Activated T-helper 17 cell treated with anti-CD3 and anti-CD28 coated beads, Interleukin-2, amount 50 U/mL, for 72 hours (primary cell): ENCODE data around the gene CUTC. TPM values are rescaled to one million over a fixed set of nuclear protein-coding genes. Genes with fewer than 3 reads are reported as not detected.
A peak's percentile ranks its signal among the peaks of the same experiment; 100 is the strongest.

Experiments used
- ATAC-seq: fragments of 150-1000 bp; cut with Tn5 transposase; replicated peaks from 2 replicates; pipeline ENCODE4 v1.10.0; 2021; ENCODE audit warnings: mild to moderate bottlenecking, moderate library complexity
- H3K27ac Mint-ChIP-seq: one replicate; pipeline ENCODE4 v1.8.0; 2022; ENCODE audit warnings: mixed read lengths
- H3K27me3 Mint-ChIP-seq: one replicate; pipeline ENCODE4 v1.8.0; 2022; ENCODE audit warnings: mixed read lengths
- H3K36me3 Mint-ChIP-seq: one replicate; pipeline ENCODE4 v1.8.0; 2022; ENCODE audit warnings: low read depth, mild to moderate bottlenecking, mixed read lengths
- H3K4me1 Mint-ChIP-seq: one replicate; pipeline ENCODE4 v1.8.0; 2022; ENCODE audit warnings: mixed read lengths
- H3K4me3 Mint-ChIP-seq: one replicate; pipeline ENCODE4 v1.8.0; 2022; ENCODE audit warnings: mild to moderate bottlenecking, mixed read lengths
- H3K9me3 Mint-ChIP-seq: one replicate; pipeline ENCODE4 v1.8.0; 2022; ENCODE audit warnings: mixed read lengths
- total RNA-seq, 2 donors: library from RNA; stranded (reverse); gene quantifications; one replicate each; pipeline ENCODE4 v1.2.3, GENCODE V29; 2022

The CUTC gene
- 10 to 100 TPM; 25.6 to 30.9 TPM for total RNA-seq

- H3K27me3 Mint-ChIP-seq: no peaks in the 10 kb centered on the region
- H3K27ac Mint-ChIP-seq: peak within 1 kb of the TSS; percentile 99
- peaks cover 20% of the 10 kb centered on the region for H3K4me1 Mint-ChIP-seq
- no peaks in the 10 kb centered on the region for H3K9me3 Mint-ChIP-seq
- peak; percentile 96 for ATAC-seq
- peak within 1 kb of the TSS; percentile 100 for H3K4me3 Mint-ChIP-seq
- H3K36me3 Mint-ChIP-seq: peaks cover 67% of the 10 kb centered on the region
Measured at GRCh38 chr10:99732033-99732842, at the start of gene CUTC, which contains the start of gene COX15. TSS of gene CUTC (plus strand) at chr10:99732234. CDS start at chr10:99732349, 115 bp downstream. TSS of gene COX15 (minus strand) at chr10:99732127. CDS start at chr10:99732049, 78 bp downstream.

DNA sequence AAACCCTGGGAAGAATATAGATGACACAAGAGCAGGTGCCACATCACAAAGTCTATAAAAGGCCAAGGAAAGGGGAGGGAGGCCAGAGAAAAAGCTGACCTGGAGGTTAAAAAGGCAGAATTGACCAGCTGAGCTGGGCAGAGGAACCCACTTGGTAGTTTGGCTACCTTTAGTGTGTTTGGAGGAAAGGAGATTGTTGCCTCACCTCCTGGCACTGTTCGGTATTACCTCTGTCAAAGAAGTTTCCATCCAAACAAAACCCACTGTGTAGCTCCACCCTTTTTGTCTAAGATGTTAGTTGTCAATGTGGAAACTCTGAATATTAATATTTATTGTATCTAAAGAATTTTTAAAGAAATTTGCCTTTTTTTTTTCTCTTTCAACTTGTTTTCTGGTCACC lies 49.3 kb upstream of the CUTC start:
- no peak overlapping the region for H3K27ac Mint-ChIP-seq

DNA sequence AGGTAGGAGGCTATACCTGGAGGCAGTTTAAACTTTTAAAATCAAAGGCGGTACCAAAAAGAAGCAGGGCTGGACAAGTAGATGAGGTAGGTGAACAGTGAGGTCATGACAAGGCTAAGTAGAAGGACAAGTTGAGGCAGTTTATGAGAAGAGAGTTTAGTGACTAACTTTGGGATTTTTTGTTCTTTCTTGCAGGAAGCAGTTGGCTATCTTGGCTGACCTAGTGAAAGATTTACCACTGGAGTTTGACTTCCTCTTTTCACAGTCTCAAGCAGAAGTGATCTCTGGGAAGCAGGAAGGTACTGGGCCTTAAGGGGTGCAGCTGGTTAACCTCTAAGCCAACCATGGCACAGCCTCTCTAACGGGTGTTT lies 46.5 kb upstream of the CUTC start:
- Mint-ChIP-seq H3K9me3 (no peaks in the 10 kb centered on the region), H3K4me1 (no peaks in the 10 kb centered on the region), H3K4me3 (no peak overlapping the region), H3K36me3 (peaks cover 49% of the 10 kb centered on the region), H3K27me3 (no peaks in the 10 kb centered on the region), H3K27ac (no peak overlapping the region)
- no peak for ATAC-seq

More for the DNA sequence above, 49.3 kb upstream of the CUTC start:
- Mint-ChIP-seq H3K9me3 (no peaks in the 10 kb centered on the region), H3K36me3 (peaks cover 48% of the 10 kb centered on the region), H3K4me3 (no peak overlapping the region), H3K27me3 (no peaks in the 10 kb centered on the region), H3K4me1 (no peaks in the 10 kb centered on the region)
- ATAC-seq: no peak

- H3K27me3 Mint-ChIP-seq: no peaks in the 10 kb centered on the region
- no peaks in the 10 kb centered on the region for H3K4me1 Mint-ChIP-seq
- no peak overlapping the region for H3K4me3 Mint-ChIP-seq
- H3K36me3 Mint-ChIP-seq: peaks cover 64% of the 10 kb centered on the region
- no peak overlapping the region for H3K27ac Mint-ChIP-seq
- H3K9me3 Mint-ChIP-seq: no peaks in the 10 kb centered on the region
- no peak for ATAC-seq
Measured at GRCh38 chr10:99689461-99689860, 42.6 kb upstream of the CUTC start.

DNA sequence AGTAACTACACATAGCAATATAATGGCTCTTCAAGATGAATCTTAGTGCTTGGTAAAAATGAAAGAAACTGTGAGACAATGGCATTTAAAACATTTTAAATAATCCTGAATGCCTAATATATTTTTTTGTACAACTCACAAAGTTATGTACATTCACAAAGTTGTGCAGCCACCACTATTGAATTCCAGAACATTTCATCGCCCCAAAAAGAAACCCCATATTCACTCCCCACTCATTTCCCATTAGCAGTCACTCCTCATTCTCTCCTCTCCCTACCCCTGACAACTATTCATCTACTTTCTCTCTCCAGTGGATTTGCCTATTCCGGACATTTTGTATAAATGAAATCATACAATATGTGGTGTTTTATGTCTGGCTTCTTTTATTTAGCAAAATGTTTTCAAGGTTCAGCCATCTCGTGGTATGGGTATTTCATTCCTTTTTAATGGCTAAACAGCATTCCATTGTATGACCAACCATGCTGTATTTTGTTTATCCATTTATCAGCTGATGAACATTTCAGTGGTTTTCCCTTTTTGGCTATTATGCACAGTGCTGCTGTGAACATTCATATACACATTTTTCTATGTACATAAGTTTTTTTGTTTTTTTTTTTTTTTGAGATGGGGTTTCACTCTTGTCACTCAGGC lies 38.0 kb upstream of the CUTC start:
- Mint-ChIP-seq H3K36me3 (peaks cover 76% of the 10 kb centered on the region), H3K27me3 (no peaks in the 10 kb centered on the region), H3K4me1 (no peaks in the 10 kb centered on the region), H3K9me3 (no peaks in the 10 kb centered on the region), H3K27ac (no peak overlapping the region), H3K4me3 (no peak overlapping the region)
- ATAC-seq: no peak

DNA sequence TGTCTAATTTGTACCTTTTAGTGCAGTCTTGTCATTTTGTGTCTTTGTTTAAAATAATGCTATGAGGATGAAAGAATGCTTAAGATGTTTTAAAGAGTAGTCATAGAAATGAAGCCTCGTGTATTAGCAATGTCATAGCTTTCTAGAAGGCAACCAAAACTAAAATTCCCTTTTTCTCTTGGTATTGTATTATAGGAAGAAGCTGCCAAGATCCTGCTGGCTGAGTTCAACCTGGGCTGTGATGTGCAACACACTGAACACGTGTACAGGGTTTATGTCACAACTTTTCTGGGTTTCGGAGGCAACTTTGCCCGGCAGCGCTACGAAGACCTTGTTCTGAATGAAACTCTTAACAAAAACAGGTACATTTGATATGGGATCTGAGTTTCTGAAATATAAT lies 36.3 kb upstream of the CUTC start:
- Mint-ChIP-seq H3K36me3 (peaks cover 84% of the 10 kb centered on the region), H3K27me3 (no peaks in the 10 kb centered on the region), H3K4me1 (no peaks in the 10 kb centered on the region), H3K9me3 (no peaks in the 10 kb centered on the region), H3K4me3 (no peak overlapping the region), H3K27ac (no peak overlapping the region)
- no peak for ATAC-seq

- no peaks in the 10 kb centered on the region for H3K4me1 Mint-ChIP-seq
- no peak for ATAC-seq
Measured at GRCh38 chr10:99698504-99699080, 33.4 kb upstream of the CUTC start.

GRCh38 chr10:99700649-99701048 lies 31.4 kb upstream of the CUTC start:
- peaks cover 96% of the 10 kb centered on the region for H3K36me3 Mint-ChIP-seq
- H3K27me3 Mint-ChIP-seq: no peaks in the 10 kb centered on the region
- no peaks in the 10 kb centered on the region for H3K9me3 Mint-ChIP-seq
- H3K4me1 Mint-ChIP-seq: no peaks in the 10 kb centered on the region
- ATAC-seq: no peak
- H3K27ac Mint-ChIP-seq: no peak overlapping the region
- H3K4me3 Mint-ChIP-seq: no peak overlapping the region

More at GRCh38 chr10:99698504-99699080, 33.4 kb upstream of the CUTC start:
- H3K27ac Mint-ChIP-seq: no peak overlapping the region
- no peak overlapping the region for H3K4me3 Mint-ChIP-seq
- no peaks in the 10 kb centered on the region for H3K9me3 Mint-ChIP-seq
- H3K27me3 Mint-ChIP-seq: no peaks in the 10 kb centered on the region
- H3K36me3 Mint-ChIP-seq: peaks cover 82% of the 10 kb centered on the region

- Mint-ChIP-seq H3K4me3 (no peak overlapping the region), H3K27ac (no peak overlapping the region), H3K27me3 (no peaks in the 10 kb centered on the region), H3K9me3 (no peaks in the 10 kb centered on the region), H3K4me1 (peaks cover 9% of the 10 kb centered on the region), H3K36me3 (peaks cover 93% of the 10 kb centered on the region)
- no peak for ATAC-seq
Measured at GRCh38 chr10:99708428-99709012, 23.5 kb upstream of the CUTC start.

- peak; percentile 90 for ATAC-seq
- H3K27ac Mint-ChIP-seq: peak overlapping the region; percentile 45
- H3K27me3 Mint-ChIP-seq: no peaks in the 10 kb centered on the region
- peaks cover 9% of the 10 kb centered on the region for H3K4me1 Mint-ChIP-seq
- H3K36me3 Mint-ChIP-seq: peaks cover 93% of the 10 kb centered on the region
- peak overlapping the region; percentile 8 for H3K4me3 Mint-ChIP-seq
- no peaks in the 10 kb centered on the region for H3K9me3 Mint-ChIP-seq
Measured at GRCh38 chr10:99709480-99710229, 22.4 kb upstream of the CUTC start.

DNA sequence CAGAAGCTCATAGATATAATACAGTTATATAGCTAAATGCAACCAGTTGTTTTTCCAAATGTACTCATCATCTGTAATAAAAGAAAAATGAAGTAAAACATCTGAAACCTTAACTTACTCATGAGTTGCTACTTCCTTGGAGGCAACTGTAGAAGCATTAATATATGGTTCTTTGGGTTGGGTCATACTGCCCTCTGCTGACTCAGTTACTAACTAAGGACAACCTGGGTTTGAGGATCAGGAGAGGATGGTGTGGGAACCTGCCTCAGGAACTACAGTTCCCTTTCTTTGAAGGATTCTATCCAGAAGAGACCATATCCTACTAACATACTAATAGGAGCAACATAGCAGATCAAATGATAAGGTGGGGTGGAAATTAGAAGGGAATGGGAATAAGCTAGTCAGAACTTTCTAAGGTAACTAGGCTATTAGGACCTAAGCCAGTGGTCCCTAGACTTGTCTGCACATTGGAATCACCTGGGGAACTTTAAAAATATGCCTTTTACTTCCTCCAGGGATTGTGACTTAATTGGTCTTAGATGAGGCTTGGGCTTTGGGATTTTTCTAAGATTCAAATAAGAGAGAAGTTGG lies 20.8 kb upstream of the CUTC start:
- Mint-ChIP-seq H3K4me3 (no peak overlapping the region), H3K9me3 (no peaks in the 10 kb centered on the region), H3K36me3 (peaks cover 93% of the 10 kb centered on the region), H3K27me3 (no peaks in the 10 kb centered on the region), H3K4me1 (peaks cover 9% of the 10 kb centered on the region), H3K27ac (peak overlapping the region; percentile 2)
- ATAC-seq: peak; percentile 71

DNA sequence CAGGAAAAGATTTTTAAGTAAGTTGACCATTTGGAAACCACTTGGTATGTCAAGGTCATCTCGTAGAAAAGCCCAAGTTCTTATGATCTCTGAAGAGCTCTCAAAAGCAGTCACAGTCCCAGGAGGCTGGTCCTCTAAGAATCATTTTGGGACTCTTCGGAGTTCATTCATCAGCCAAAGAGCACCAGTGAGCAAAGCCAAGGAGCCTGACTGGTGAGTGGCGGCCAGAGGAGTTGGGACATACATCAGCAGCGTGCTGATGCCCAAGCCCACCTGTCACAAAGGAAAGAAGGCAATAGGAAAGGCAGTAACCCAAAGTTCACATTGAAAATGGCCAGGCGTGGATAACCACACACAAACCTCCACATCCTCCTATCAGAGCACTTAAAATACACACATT lies 17.6 kb upstream of the CUTC start:
- Mint-ChIP-seq H3K9me3 (no peaks in the 10 kb centered on the region), H3K4me1 (peaks cover 8% of the 10 kb centered on the region), H3K36me3 (peaks cover 99% of the 10 kb centered on the region), H3K4me3 (no peak overlapping the region), H3K27ac (no peak overlapping the region), H3K27me3 (no peaks in the 10 kb centered on the region)
- no peak for ATAC-seq

- ATAC-seq: no peak
- no peaks in the 10 kb centered on the region for H3K27me3 Mint-ChIP-seq
- no peaks in the 10 kb centered on the region for H3K9me3 Mint-ChIP-seq
- H3K4me1 Mint-ChIP-seq: no peaks in the 10 kb centered on the region
- no peak overlapping the region for H3K4me3 Mint-ChIP-seq
- peaks cover 99% of the 10 kb centered on the region for H3K36me3 Mint-ChIP-seq
- no peak overlapping the region for H3K27ac Mint-ChIP-seq
Measured at GRCh38 chr10:99720387-99720786, 11.6 kb upstream of the CUTC start.

DNA sequence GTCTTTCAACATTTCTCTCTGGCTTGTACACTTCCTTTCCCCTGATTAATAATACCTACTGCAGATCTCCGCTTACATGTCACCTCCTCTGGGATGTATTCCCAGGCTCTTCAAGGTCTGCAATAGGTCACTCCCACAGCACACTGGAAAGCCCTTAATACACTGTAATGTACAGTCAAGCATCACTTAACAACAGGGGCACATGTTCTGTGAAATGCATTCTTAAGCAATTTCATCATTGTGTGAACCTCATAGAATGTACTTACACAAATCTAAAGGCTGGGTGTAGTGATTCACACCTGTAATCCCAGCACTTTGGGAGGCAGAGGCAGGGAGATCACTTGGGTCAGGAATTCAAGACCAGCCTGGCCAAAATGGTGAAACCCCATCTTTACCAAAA lies 2.0 kb upstream of the CUTC start:
- H3K9me3 Mint-ChIP-seq: no peaks in the 10 kb centered on the region
- no peak overlapping the region for H3K4me3 Mint-ChIP-seq
- no peaks in the 10 kb centered on the region for H3K27me3 Mint-ChIP-seq
- peaks cover 20% of the 10 kb centered on the region for H3K4me1 Mint-ChIP-seq
- H3K27ac Mint-ChIP-seq: no peak overlapping the region
- no peak for ATAC-seq
- H3K36me3 Mint-ChIP-seq: peaks cover 67% of the 10 kb centered on the region
